ENCODE results near the gene ZBTB5.
"Not testable (repeated sequence)": the region's sequence is repeated elsewhere in the genome, so short reads cannot be mapped to it uniquely, and the experiment has no call there.

ZBTB5 gene

DNA sequence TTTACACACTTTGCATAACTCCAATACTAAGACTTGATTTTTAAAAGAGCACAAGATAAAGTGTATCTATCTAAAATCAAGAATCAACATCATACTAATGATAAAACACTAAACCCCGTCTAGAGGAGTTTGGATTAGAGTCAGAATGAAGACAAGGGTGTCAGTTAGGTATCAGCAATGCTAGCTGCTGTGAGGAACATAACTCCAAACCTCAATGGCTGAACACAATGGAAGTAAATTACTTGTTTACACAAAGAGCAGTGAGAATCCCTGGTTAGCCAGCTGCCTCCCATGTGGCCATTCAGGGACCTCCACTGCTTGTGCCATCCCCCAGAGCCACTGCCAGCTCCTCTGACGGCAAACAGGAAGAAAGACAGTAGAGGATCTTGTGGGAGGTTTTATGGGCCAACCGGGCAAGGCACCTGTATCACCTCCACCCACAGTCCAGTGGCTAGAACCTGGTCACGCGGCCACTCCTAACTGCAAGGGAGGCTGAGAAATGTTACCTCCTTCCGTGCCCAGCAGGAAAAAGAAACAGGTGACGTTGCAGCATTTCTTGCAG lies 66.7 kb downstream of the ZBTB5 start:
- peaks cover 2% of the 10 kb centered on the region for H3K36me3 Mint-ChIP-seq (ENCODE audit: insufficient read depth)
- no peak for DNase-seq (ENCODE audit: low spot score in 2 of 2)
- no peaks in the 10 kb centered on the region for H3K9me3 Mint-ChIP-seq
- H3K27ac Mint-ChIP-seq (ENCODE audit: low read depth) = no peak overlapping the region
- H3K4me3 Mint-ChIP-seq = no peak overlapping the region
- no peak for ATAC-seq (replicated peaks; ENCODE audit: extremely low read depth, poor library complexity, severe bottlenecking)
- no peaks in the 10 kb centered on the region for H3K4me1 Mint-ChIP-seq
- H3K27me3 Mint-ChIP-seq = no peaks in the 10 kb centered on the region

DNA sequence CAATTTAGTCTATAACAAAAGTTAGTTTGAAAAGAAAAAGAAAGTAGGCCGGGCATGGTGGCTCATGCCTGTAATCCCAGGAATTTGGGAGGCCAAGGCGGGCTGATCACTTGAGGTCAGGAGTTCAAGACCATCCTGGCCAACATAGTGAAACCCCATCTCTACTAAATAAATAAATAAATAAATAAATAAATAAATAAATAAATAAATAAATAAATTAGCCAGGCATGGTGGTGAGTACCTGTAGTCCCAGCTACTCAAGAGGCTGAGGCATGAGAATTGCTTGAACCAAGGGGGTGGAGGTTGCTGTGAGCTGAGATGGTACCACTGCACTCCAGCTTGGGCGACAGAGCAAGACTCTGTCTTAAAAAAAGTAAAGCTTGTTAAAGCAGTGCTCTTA lies 67.3 kb downstream of the ZBTB5 start:
- H3K4me1 Mint-ChIP-seq; DNase-seq (ENCODE audit: low spot score in 2 of 2); H3K27me3 Mint-ChIP-seq; ATAC-seq (replicated peaks; ENCODE audit: extremely low read depth, poor library complexity, severe bottlenecking); H3K4me3 Mint-ChIP-seq; H3K27ac Mint-ChIP-seq (ENCODE audit: low read depth); H3K36me3 Mint-ChIP-seq (ENCODE audit: insufficient read depth); H3K9me3 Mint-ChIP-seq: not testable (repeated sequence)

DNA sequence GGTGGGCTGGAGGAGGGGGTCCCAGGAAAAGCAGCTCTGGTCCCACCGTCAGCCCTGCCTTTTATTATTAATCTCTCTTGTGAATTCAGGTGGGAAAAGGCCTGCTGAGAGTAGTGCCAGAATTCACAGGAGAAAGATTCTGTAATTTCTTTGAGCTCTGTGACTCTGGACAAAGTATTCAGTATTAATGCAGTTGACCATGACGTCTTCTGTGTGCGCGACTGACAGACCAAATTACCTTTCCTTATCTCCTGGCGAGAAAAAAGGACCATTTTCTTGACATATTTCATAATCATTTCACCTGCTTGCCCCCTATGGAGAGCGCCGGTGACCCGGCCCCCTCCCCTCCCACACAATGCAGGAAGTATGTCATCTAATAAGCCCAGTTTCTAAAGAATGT lies 69.6 kb downstream of the ZBTB5 start:
- ATAC-seq (replicated peaks; ENCODE audit: extremely low read depth, poor library complexity, severe bottlenecking) = no peak
- Mint-ChIP-seq H3K9me3 (no peaks in the 10 kb centered on the region), H3K36me3 (ENCODE audit: insufficient read depth) (no peaks in the 10 kb centered on the region), H3K27ac (ENCODE audit: low read depth) (no peak overlapping the region), H3K4me3 (no peak overlapping the region), H3K4me1 (no peaks in the 10 kb centered on the region), H3K27me3 (no peaks in the 10 kb centered on the region)
- no peak for DNase-seq (ENCODE audit: low spot score in 2 of 2)

DNA sequence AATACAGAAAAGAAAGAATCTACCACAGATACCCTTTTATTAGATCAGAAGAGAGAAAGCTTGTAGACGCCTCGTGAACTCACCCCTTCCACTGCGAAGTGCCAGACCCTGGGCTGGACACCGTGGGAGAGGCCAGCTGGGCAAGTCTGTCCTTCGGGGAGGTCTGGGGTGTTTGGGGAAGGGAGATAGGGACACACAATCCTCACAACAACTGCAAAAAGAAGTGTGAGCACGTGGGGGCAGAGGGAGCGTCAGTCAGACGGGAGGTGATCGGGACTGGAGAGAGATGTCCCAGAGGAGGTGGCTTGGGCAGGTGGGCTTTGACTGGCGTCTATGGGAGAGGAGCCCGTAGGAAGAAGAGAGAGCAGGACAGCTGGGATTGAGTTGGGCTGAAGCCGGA lies 70.0 kb downstream of the ZBTB5 start:
- ATAC-seq (replicated peaks; ENCODE audit: extremely low read depth, poor library complexity, severe bottlenecking) (no peak), DNase-seq (ENCODE audit: low spot score in 2 of 2) (no peak)
- no peaks in the 10 kb centered on the region for H3K36me3 Mint-ChIP-seq (ENCODE audit: insufficient read depth)
- H3K4me3 Mint-ChIP-seq = no peak overlapping the region
- no peaks in the 10 kb centered on the region for H3K4me1 Mint-ChIP-seq
- H3K27ac Mint-ChIP-seq (ENCODE audit: low read depth) = no peak overlapping the region
- no peaks in the 10 kb centered on the region for H3K9me3 Mint-ChIP-seq
- no peaks in the 10 kb centered on the region for H3K27me3 Mint-ChIP-seq

DNA sequence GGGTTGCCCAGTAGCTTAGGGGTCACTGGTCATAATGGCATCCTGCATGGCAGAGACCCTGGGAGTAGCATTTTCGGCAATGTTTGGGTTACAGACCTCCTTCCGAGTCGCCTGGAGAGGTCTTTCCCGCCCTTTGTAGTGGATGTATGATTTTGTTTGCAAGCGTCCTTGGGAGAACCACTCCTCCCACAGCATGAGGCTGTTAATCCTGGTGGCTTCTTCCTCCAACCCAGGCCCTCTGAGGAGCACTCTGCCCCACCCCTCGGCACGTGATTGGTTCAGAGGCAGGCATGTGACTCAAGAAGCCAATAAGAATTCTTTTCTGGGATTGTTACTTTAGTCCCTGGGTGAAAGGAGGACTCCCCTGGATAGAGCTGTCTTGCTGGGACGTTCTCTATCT lies 73.0 kb downstream of the ZBTB5 start:
- Mint-ChIP-seq H3K9me3 (no peaks in the 10 kb centered on the region), H3K4me1 (no peaks in the 10 kb centered on the region), H3K27ac (ENCODE audit: low read depth) (no peak overlapping the region), H3K27me3 (no peaks in the 10 kb centered on the region), H3K36me3 (ENCODE audit: insufficient read depth) (peaks cover 2% of the 10 kb centered on the region), H3K4me3 (no peak overlapping the region)
- no peak for DNase-seq (ENCODE audit: low spot score in 2 of 2)
- no peak for ATAC-seq (replicated peaks; ENCODE audit: extremely low read depth, poor library complexity, severe bottlenecking)

DNA sequence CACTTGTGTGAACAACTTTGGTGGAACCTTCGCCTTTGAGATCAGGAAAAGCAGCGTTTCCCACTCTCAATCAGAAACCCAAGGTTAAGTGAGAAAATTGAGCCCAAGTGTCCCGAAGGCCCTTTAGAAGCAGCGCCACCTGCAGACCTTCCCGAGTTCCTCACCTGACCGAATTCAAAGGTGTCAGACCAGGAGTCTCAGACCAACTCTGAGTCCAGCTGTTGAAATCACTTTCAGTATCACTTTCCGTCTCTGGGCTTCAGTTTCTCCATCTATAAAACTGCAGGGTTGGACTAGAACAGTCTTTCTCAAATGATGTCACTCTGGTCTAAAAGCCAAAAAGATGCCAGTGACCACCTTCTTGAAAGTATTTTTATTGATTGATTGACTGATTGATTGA lies 74.5 kb downstream of the ZBTB5 start:
- H3K4me1 Mint-ChIP-seq = no peaks in the 10 kb centered on the region
- no peak overlapping the region for H3K27ac Mint-ChIP-seq (ENCODE audit: low read depth)
- peaks cover 2% of the 10 kb centered on the region for H3K36me3 Mint-ChIP-seq (ENCODE audit: insufficient read depth)
- no peak overlapping the region for H3K4me3 Mint-ChIP-seq
- H3K27me3 Mint-ChIP-seq = no peaks in the 10 kb centered on the region
- no peaks in the 10 kb centered on the region for H3K9me3 Mint-ChIP-seq
- ATAC-seq (replicated peaks; ENCODE audit: extremely low read depth, poor library complexity, severe bottlenecking) (no peak), DNase-seq (ENCODE audit: low spot score in 2 of 2) (no peak)

All from central memory CD8-positive, alpha-beta T cell (primary cell).